ENCODE measurements around the gene VGLL4. TPM values are rescaled to one million over a fixed set of nuclear protein-coding genes. Genes with fewer than 3 reads are reported as not detected.

VGLL4 gene
- total RNA-seq, 1 experiment from 2014 or later: 26.9 TPM

- H3K4me1 ChIP-seq (ENCODE audit: control insufficient read depth in 1 of 2, insufficient read depth in 2 of 2, low read length in 2 of 2): peaks cover 0 to 8% of the 10 kb centered on the region in 2 experiments; a peak in 2 of 4 replicates
- POLR2A ChIA-PET: no interaction called here
- no peak for ATAC-seq
Observed at GRCh38 chr3:11668243-11669235, 24.8 kb upstream of the VGLL4 start.

More at GRCh38 chr3:11668243-11669235, 24.8 kb upstream of the VGLL4 start:
- ChIA-PET CTCF (no interaction called here), RAD21 (ENCODE audit: low non-redundant PET in 1 of 2, low total read pairs in 2 of 2, uncharacterized antibody in 2 of 2, unreplicated experiment in 2 of 2) (no interaction called here)
- H3K4me3 ChIP-seq (replicated peaks in 1 of 2; ENCODE audit: low read depth in 1 of 2, low read length in 2 of 2): no peak overlapping the region
- intact Hi-C loops (cut with micrococcal nuclease): no loop called here
- DNase-seq (ENCODE audit: low read depth, low spot score): no peak
- H3K79me2 ChIP-seq (ENCODE audit: insufficient read depth, low read length): no peaks in the 10 kb centered on the region; the same call in 1 of the 2 replicates
- no peak overlapping the region for H3K27ac ChIP-seq (ENCODE audit: low read depth, low read length)
- H3K9me3 ChIP-seq (ENCODE audit: control insufficient read depth in 1 of 2, insufficient read depth in 1 of 2, low read depth in 1 of 2, low read length in 2 of 2): no peaks in the 10 kb centered on the region
- BruUV-seq (replicated peaks): no TSS peak
- H4K20me1 ChIP-seq (ENCODE audit: insufficient read depth): no peaks in the 10 kb centered on the region
- no peak overlapping the region for H3K9ac ChIP-seq (ENCODE audit: low read length)
- H3K27me3 ChIP-seq (ENCODE audit: insufficient read depth, low read length): no peaks in the 10 kb centered on the region
- H3K4me2 ChIP-seq (ENCODE audit: low read length): no peak overlapping the region
- no peaks in the 10 kb centered on the region for H3K36me3 ChIP-seq (ENCODE audit: control insufficient read depth in 1 of 2, insufficient read depth in 2 of 2, low read length in 2 of 2)
- H3K9me2 ChIP-seq (ENCODE audit: insufficient read depth): no peaks in the 10 kb centered on the region
- TF ChIP-seq POLR2AphosphoS5 (IDR thresholded peaks at IDR 0.05; ENCODE audit: low read depth, low read length) (no peak), ZFX (IDR thresholded peaks at IDR 0.05) (no peak), FOSL1 (IDR thresholded peaks at IDR 0.05; ENCODE audit: low read depth) (no peak), YY1 (IDR thresholded peaks at IDR 0.05; ENCODE audit: extremely low read depth, insufficient replicate concordance, low read depth, low read length) (no peak), ZNF274 (IDR thresholded peaks at IDR 0.05; ENCODE audit: low read depth, low read length) (no peak), RAD21 (IDR thresholded peaks at IDR 0.05; ENCODE audit: low read depth) (no peak), REST (IDR thresholded peaks at IDR 0.05; ENCODE audit: low read depth) (no peak), ZBTB33 (IDR thresholded peaks at IDR 0.05; ENCODE audit: extremely low read depth, insufficient replicate concordance, low read length) (no peak), CTCF (IDR thresholded peaks at IDR 0.05 in 2 of 3, conservative IDR thresholded peaks at IDR 0.05 in 1 of 3; ENCODE audit: borderline replicate concordance in 1 of 3, insufficient read depth in 1 of 3, low read depth in 2 of 3, low read length in 2 of 3) (no peak), TCF7L2 (IDR thresholded peaks at IDR 0.05; ENCODE audit: borderline replicate concordance, extremely low read depth, insufficient read depth, insufficient read length) (no peak), EZH2phosphoT487 (IDR thresholded peaks at IDR 0.05; ENCODE audit: borderline replicate concordance) (no peak), MAX (IDR thresholded peaks at IDR 0.05) (no peak), ELF1 (IDR thresholded peaks at IDR 0.05; ENCODE audit: borderline replicate concordance, low read depth) (no peak), CBX3 (IDR thresholded peaks at IDR 0.05; ENCODE audit: low read depth) (no peak), POLR2A (IDR thresholded peaks at IDR 0.05; ENCODE audit: borderline replicate concordance, extremely low read depth, insufficient read depth, insufficient read length) (no peak)
- no peak overlapping the region for H2AFZ ChIP-seq (ENCODE audit: low read depth, low read length, poor library complexity, severe bottlenecking)
